Memory B cell (primary cell): Measurements from ENCODE around the gene GABRA5.
"Not testable (repeated sequence)": the region's sequence is repeated elsewhere in the genome, so short reads cannot be mapped to it uniquely, and the experiment has no call there.

Experiments
- ATAC-seq: fragments of 150-1000 bp; cut with Tn5 transposase; 2 replicates; pipeline ENCODE4 v1.10.0; 2021; ENCODE audit warnings: low read depth, mild to moderate bottlenecking, moderate library complexity
- DNase-seq, 2 donors: peaks; one replicate each; pipeline ENCODE4 v3.0.0; 2022; ENCODE audit warnings: low spot score in 2 of 2
- H3K27ac Mint-ChIP-seq: one replicate; pipeline ENCODE4 v1.8.0; 2022; ENCODE audit warnings: mild to moderate bottlenecking, moderate library complexity, mixed read lengths
- H3K27me3 Mint-ChIP-seq: one replicate; pipeline ENCODE4 v1.8.0; 2022; ENCODE audit warnings: mixed read lengths
- H3K36me3 Mint-ChIP-seq: one replicate; pipeline ENCODE4 v1.8.0; 2022; ENCODE audit warnings: mild to moderate bottlenecking, mixed read lengths
- H3K4me1 Mint-ChIP-seq: one replicate; pipeline ENCODE4 v1.8.0; 2022; ENCODE audit warnings: mixed read lengths
- H3K4me3 Mint-ChIP-seq: one replicate; pipeline ENCODE4 v1.8.0; 2022; ENCODE audit warnings: mild to moderate bottlenecking, moderate library complexity, mixed read lengths
- H3K9me3 Mint-ChIP-seq: one replicate; pipeline ENCODE4 v1.8.0; 2022; ENCODE audit warnings: mixed read lengths

The GABRA5 gene

GRCh38 chr15:26866298-26867199 is at the start of gene GABRA5:
GABRA5 (plus strand) TSS chr15:26867062; CDS start chr15:26869249, 2,187 bp downstream.
- no peak for DNase-seq
- Mint-ChIP-seq H3K4me3 (no peak within 1 kb of the TSS), H3K4me1 (no peaks in the 10 kb centered on the region)

GRCh38 chr15:26831191-26831590 is 35.7 kb upstream of the GABRA5 start:
- not testable (repeated sequence) for ATAC-seq, H3K4me3 Mint-ChIP-seq, H3K27me3 Mint-ChIP-seq, H3K27ac Mint-ChIP-seq, H3K9me3 Mint-ChIP-seq, DNase-seq, H3K36me3 Mint-ChIP-seq, H3K4me1 Mint-ChIP-seq

More at GRCh38 chr15:26866298-26867199, at the start of gene GABRA5:
- no peaks in the 10 kb centered on the region for H3K9me3 Mint-ChIP-seq
- no peak within 1 kb of the TSS for H3K27ac Mint-ChIP-seq
- no peak for ATAC-seq
- no peaks in the 10 kb centered on the region for H3K36me3 Mint-ChIP-seq
- no peaks in the 10 kb centered on the region for H3K27me3 Mint-ChIP-seq

- Mint-ChIP-seq H3K36me3 (no peaks in the 10 kb centered on the region), H3K27me3 (no peaks in the 10 kb centered on the region), H3K27ac (no peak overlapping the region), H3K9me3 (peaks cover 5% of the 10 kb centered on the region), H3K4me3 (no peak overlapping the region), H3K4me1 (no peaks in the 10 kb centered on the region)
- ATAC-seq (no peak), DNase-seq (no peak)
These were observed 34.9 kb upstream of the GABRA5 start for GRCh38 chr15:26831951-26832350.

GRCh38 chr15:26838742-26839460 is 28.0 kb upstream of the GABRA5 start:
- ATAC-seq: no peak
- Mint-ChIP-seq H3K27ac (no peak overlapping the region), H3K36me3 (no peaks in the 10 kb centered on the region), H3K9me3 (peaks cover 8% of the 10 kb centered on the region), H3K4me1 (no peaks in the 10 kb centered on the region), H3K27me3 (no peaks in the 10 kb centered on the region), H3K4me3 (no peak overlapping the region)
- DNase-seq: no peak

- Mint-ChIP-seq H3K4me3 (no peak overlapping the region), H3K4me1 (no peaks in the 10 kb centered on the region), H3K27ac (no peak overlapping the region), H3K27me3 (no peaks in the 10 kb centered on the region), H3K36me3 (no peaks in the 10 kb centered on the region), H3K9me3 (peaks cover 6% of the 10 kb centered on the region)
- no peak for DNase-seq
- no peak for ATAC-seq
These were observed 25.3 kb upstream of the GABRA5 start for GRCh38 chr15:26841514-26841913.

GRCh38 chr15:26841941-26842340 is 24.9 kb upstream of the GABRA5 start:
- no peak for DNase-seq
- ATAC-seq: no peak
- Mint-ChIP-seq H3K27me3 (no peaks in the 10 kb centered on the region), H3K27ac (no peak overlapping the region), H3K4me3 (no peak overlapping the region), H3K4me1 (no peaks in the 10 kb centered on the region), H3K9me3 (peaks cover 3% of the 10 kb centered on the region), H3K36me3 (no peaks in the 10 kb centered on the region)

GRCh38 chr15:26842391-26842790 is 24.5 kb upstream of the GABRA5 start:
- Mint-ChIP-seq H3K9me3 (peaks cover under 1% of the 10 kb centered on the region), H3K4me1 (no peaks in the 10 kb centered on the region), H3K27ac (no peak overlapping the region), H3K27me3 (no peaks in the 10 kb centered on the region), H3K36me3 (no peaks in the 10 kb centered on the region), H3K4me3 (no peak overlapping the region)
- no peak for DNase-seq
- no peak for ATAC-seq

GRCh38 chr15:26844901-26845300 is 22.0 kb upstream of the GABRA5 start:
- DNase-seq (no peak), ATAC-seq (no peak)
- H3K36me3 Mint-ChIP-seq: no peaks in the 10 kb centered on the region
- H3K4me1 Mint-ChIP-seq: no peaks in the 10 kb centered on the region
- no peak overlapping the region for H3K27ac Mint-ChIP-seq
- peaks cover 8% of the 10 kb centered on the region for H3K9me3 Mint-ChIP-seq
- no peak overlapping the region for H3K4me3 Mint-ChIP-seq
- H3K27me3 Mint-ChIP-seq: no peaks in the 10 kb centered on the region

- Mint-ChIP-seq H3K4me1 (no peaks in the 10 kb centered on the region), H3K4me3 (no peak overlapping the region), H3K9me3 (peaks cover 8% of the 10 kb centered on the region), H3K27ac (no peak overlapping the region), H3K27me3 (no peaks in the 10 kb centered on the region), H3K36me3 (no peaks in the 10 kb centered on the region)
- DNase-seq (no peak), ATAC-seq (no peak)
These were observed 18.4 kb upstream of the GABRA5 start for GRCh38 chr15:26848498-26848897.

GRCh38 chr15:26850161-26850560 is 16.7 kb upstream of the GABRA5 start:
- no peaks in the 10 kb centered on the region for H3K4me1 Mint-ChIP-seq
- no peak overlapping the region for H3K4me3 Mint-ChIP-seq
- no peak overlapping the region for H3K27ac Mint-ChIP-seq
- ATAC-seq (no peak), DNase-seq (no peak)
- no peaks in the 10 kb centered on the region for H3K36me3 Mint-ChIP-seq
- peaks cover 8% of the 10 kb centered on the region for H3K9me3 Mint-ChIP-seq
- H3K27me3 Mint-ChIP-seq: no peaks in the 10 kb centered on the region

GRCh38 chr15:26852980-26853379 is 13.9 kb upstream of the GABRA5 start:
- Mint-ChIP-seq H3K27me3 (peaks cover 3% of the 10 kb centered on the region), H3K36me3 (no peaks in the 10 kb centered on the region), H3K27ac (no peak overlapping the region), H3K9me3 (peaks cover 8% of the 10 kb centered on the region), H3K4me1 (no peaks in the 10 kb centered on the region), H3K4me3 (no peak overlapping the region)
- no peak for DNase-seq
- ATAC-seq: no peak

GRCh38 chr15:26854435-26854834 is 12.4 kb upstream of the GABRA5 start:
- Mint-ChIP-seq H3K27ac (no peak overlapping the region), H3K4me3 (no peak overlapping the region), H3K36me3 (no peaks in the 10 kb centered on the region), H3K27me3 (peaks cover 3% of the 10 kb centered on the region), H3K4me1 (no peaks in the 10 kb centered on the region), H3K9me3 (no peaks in the 10 kb centered on the region)
- ATAC-seq (no peak), DNase-seq (no peak)

GRCh38 chr15:26864664-26865191 is 2.1 kb upstream of the GABRA5 start:
- Mint-ChIP-seq H3K36me3 (no peaks in the 10 kb centered on the region), H3K9me3 (peaks cover 2% of the 10 kb centered on the region), H3K4me3 (no peak overlapping the region), H3K27ac (no peak overlapping the region), H3K4me1 (no peaks in the 10 kb centered on the region), H3K27me3 (no peaks in the 10 kb centered on the region)
- ATAC-seq (no peak), DNase-seq (no peak)

- H3K9me3 Mint-ChIP-seq: no peaks in the 10 kb centered on the region
- no peaks in the 10 kb centered on the region for H3K4me1 Mint-ChIP-seq
- H3K27ac Mint-ChIP-seq: no peak overlapping the region
- no peak for DNase-seq
- no peaks in the 10 kb centered on the region for H3K27me3 Mint-ChIP-seq
- H3K4me3 Mint-ChIP-seq: no peak overlapping the region
- ATAC-seq: no peak
- no peaks in the 10 kb centered on the region for H3K36me3 Mint-ChIP-seq
These were observed 542 bp downstream of the GABRA5 start for GRCh38 chr15:26867200-26868007.
